Panc1 (cell line): ENCODE results near the gene MYCBP2. TPM values are rescaled to one million over a fixed set of nuclear protein-coding genes. Genes with fewer than 3 reads are reported as not detected.

ENCODE experiments used
- ATAC-seq: fragments of 200-7000 bp; cut with Tn5 transposase; 2 replicates; pipeline ENCODE4 v1.9.1; 2020; ENCODE audit warnings: mild to moderate bottlenecking, moderate library complexity
- BruUV-seq: library from RNA; stranded (reverse); fragments of 400-500 nt; replicated peaks from 2 replicates; lab custom pipeline; 2021; lab: Mats Ljungman, UMichigan
- CTCF ChIA-PET: fragments of 300-600 bp; sonication (Branson Sonifier 250); formaldehyde crosslinking; loops from one replicate; lab custom pipeline; 2022; ENCODE audit warnings: antibody characterized with exemption; lab: Charles Lee
- POLR2A ChIA-PET: fragments of 300-600 bp; sonication (Branson Sonifier 250); formaldehyde crosslinking; loops from one replicate; lab custom pipeline; 2022; ENCODE audit warnings: antibody characterized with exemption; lab: Charles Lee
- DNase-seq: peaks from one replicate; pipeline ENCODE4 v3.0.0-alpha.2; 2010; ENCODE audit warnings: low read depth, low spot score
- H3K27ac ChIP-seq: 2 replicates; pipeline ENCODE4 v1.5.1; 2011; ENCODE audit warnings: mild to moderate bottlenecking, low read length, inconsistent platforms
- H3K27me3 ChIP-seq: fragments of 200-500 bp; sonication (Bioruptor generic); 2 replicates; pipeline ENCODE4 v1.6.0; 2014; ENCODE audit warnings: low read length, inconsistent platforms; ENCODE audit not compliant: control insufficient read depth, insufficient read depth
- H3K36me3 ChIP-seq: fragments of 200-500 bp; sonication (Bioruptor generic); 2 replicates; pipeline ENCODE4 v1.5.1; 2014; ENCODE audit warnings: inconsistent platforms, mild to moderate bottlenecking, low read length, moderate library complexity; ENCODE audit not compliant: control insufficient read depth, insufficient read depth
- H3K4me1 ChIP-seq: 2 replicates; pipeline ENCODE4 v1.5.1; 2011; ENCODE audit warnings: inconsistent platforms, mild to moderate bottlenecking, low read length, moderate library complexity; ENCODE audit not compliant: control insufficient read depth, insufficient read depth
- H3K4me3 ChIP-seq, 2 experiments: 2 replicates each; pipeline ENCODE4 v1.5.1; 2011 to 2012; ENCODE audit warnings: low read depth in 2 of 2, low read length in 2 of 2, mild to moderate bottlenecking in 2 of 2, inconsistent platforms in 1 of 2, moderate library complexity in 1 of 2
- H3K9me3 ChIP-seq: fragments of 200-500 bp; sonication (Bioruptor generic); 2 replicates; pipeline ENCODE4 v1.5.1; 2014; ENCODE audit warnings: low read depth, mild to moderate bottlenecking, inconsistent platforms, low read length, moderate library complexity; ENCODE audit not compliant: control insufficient read depth, insufficient read depth
- CTCF ChIP-seq: fragments of 450-650 bp; IDR thresholded peaks from 2 replicates; pipeline ENCODE4 v1.5.1; 2017; ENCODE audit warnings: mild to moderate bottlenecking
- POLR2AphosphoS5 ChIP-seq: IDR thresholded peaks from 2 replicates; pipeline ENCODE4 v1.6.1; 2012; ENCODE audit warnings: mild to moderate bottlenecking, low read depth, low read length, moderate library complexity
- REST ChIP-seq, 2 experiments: IDR thresholded peaks; 2 replicates each; pipeline ENCODE4 v1.6.1; 2011 to 2012; ENCODE audit warnings: low read depth in 2 of 2, control low read depth in 1 of 2, low read length in 1 of 2, mild to moderate bottlenecking in 1 of 2, moderate library complexity in 1 of 2; ENCODE audit not compliant: insufficient read depth in 1 of 2
- SIN3A ChIP-seq: IDR thresholded peaks from 2 replicates; pipeline ENCODE4 v1.6.1; 2012; ENCODE audit warnings: low read depth, mild to moderate bottlenecking, low read length, moderate library complexity, borderline replicate concordance; ENCODE audit not compliant: insufficient read depth
- TCF7L2 ChIP-seq: IDR thresholded peaks from 2 replicates; pipeline ENCODE4 v1.6.1; 2011; ENCODE audit warnings: mild to moderate bottlenecking, low read depth, low read length, inconsistent platforms
- in situ Hi-C: cut with HindIII; loops from 2 replicates; pipeline ENCODE4 v1.10.0; 2016; ENCODE audit warnings: low sequenced_read_pairs, low pct_unique_long_range_greater_than_20kb
- intact Hi-C: fragments of 100-400 bp; cut with micrococcal nuclease; formaldehyde crosslinking; loops from one replicate; pipeline ENCODE4 v1.10.0; 2022; ENCODE audit not compliant: unreplicated experiment
- total RNA-seq: library from RNA; stranded (reverse); gene quantifications from one replicate; pipeline ENCODE4 v1.2.1, GENCODE V29; 2021; ENCODE audit not compliant: unreplicated experiment

Gene MYCBP2
- total RNA-seq, 1 experiment from 2014 or later = 41.4 TPM

- Histone ChIP-seq H3K27ac (no peak overlapping the region), H3K9me3 (0 out of 2 replicates have a peak, but pooled peaks cover 3% of the 10 kb centered on the region), H3K27me3 (no peaks in the 10 kb centered on the region), H3K4me3 (no peak overlapping the region), H3K4me1 (no peaks in the 10 kb centered on the region), H3K36me3 (no peaks in the 10 kb centered on the region)
- ATAC-seq (no peak), DNase-seq (no peak)
- BruUV-seq = no TSS peak
- POLR2A ChIA-PET = no interaction called here
- CTCF ChIA-PET = no interaction called here
- intact Hi-C loops = no loop called here
- TF ChIP-seq TCF7L2 (no peak), REST (IDR thresholded peaks at IDR 0.05; ENCODE audit: insufficient read depth in 1 of 2, low read depth in 2 of 2, low read length in 1 of 2) (no peak), CTCF (no peak), POLR2AphosphoS5 (no peak), SIN3A (no peak)
- in situ Hi-C loops = no loop called here
These were observed 213.4 kb downstream of the MYCBP2 start for GRCh38 chr13:77113496-77113895.

- no peaks in the 10 kb centered on the region for H3K4me1 ChIP-seq
- no TSS peak for BruUV-seq
- H3K27me3 ChIP-seq = no peaks in the 10 kb centered on the region
- H3K9me3 ChIP-seq = no peaks in the 10 kb centered on the region
- no peak overlapping the region for H3K27ac ChIP-seq
- in situ Hi-C loops = no loop called here
- POLR2A ChIA-PET = no interaction called here
- TF ChIP-seq SIN3A (no peak), TCF7L2 (no peak)
- intact Hi-C loops = no loop called here
- no peak overlapping the region for H3K4me3 ChIP-seq
- CTCF ChIA-PET = no interaction called here
- ATAC-seq (no peak), DNase-seq (no peak)
- H3K36me3 ChIP-seq = no peaks in the 10 kb centered on the region
These were observed 221.8 kb downstream of the MYCBP2 start for GRCh38 chr13:77105051-77105450.

GRCh38 chr13:77099415-77099814, 227.5 kb downstream of the MYCBP2 start:
- Histone ChIP-seq H3K27ac (no peak overlapping the region), H3K4me3 (no peak overlapping the region), H3K36me3 (no peaks in the 10 kb centered on the region), H3K27me3 (no peaks in the 10 kb centered on the region), H3K4me1 (no peaks in the 10 kb centered on the region), H3K9me3 (no peaks in the 10 kb centered on the region)
- ATAC-seq = no peak
- no TSS peak for BruUV-seq
- ChIA-PET POLR2A (no interaction called here), CTCF (no interaction called here)
- TF ChIP-seq SIN3A = no peak
- TF ChIP-seq CTCF = no peak
- no peak for TF ChIP-seq POLR2AphosphoS5
- no peak for TF ChIP-seq TCF7L2
- TF ChIP-seq REST (IDR thresholded peaks at IDR 0.05; ENCODE audit: insufficient read depth in 1 of 2, low read depth in 2 of 2, low read length in 1 of 2) = no peak
- DNase-seq = no peak
- intact Hi-C loops = no loop called here
- in situ Hi-C loops = no loop called here
